D721Med (cell line): Measurements from ENCODE around the gene HDLBP.

Experiments
- DNase-seq: peaks from one replicate; pipeline ENCODE4 v3.0.0; 2011; ENCODE audit warnings: low spot score; ENCODE audit not compliant: insufficient read length
- FAIRE-seq: peaks from 2 replicates; lab custom pipeline; 2011; peaks lifted over from hg19 to GRCh38; lab: Jason Lieb, UNC
- CTCF ChIP-seq: IDR thresholded peaks from 2 replicates; pipeline ENCODE4 v1.5.1; 2012; ENCODE audit warnings: mild to moderate bottlenecking, control low read depth; ENCODE audit not compliant: insufficient read depth; ENCODE audit errors: missing control alignments

Gene HDLBP

GRCh38 chr2:241184901-241185300 is 130.6 kb downstream of the HDLBP start:
- TF ChIP-seq CTCF, result no peak
- FAIRE-seq (no peak), DNase-seq (no peak)

- no peak for DNase-seq
- no peak for TF ChIP-seq CTCF
- no peak for FAIRE-seq
Measured at GRCh38 chr2:241183221-241183620, 132.3 kb downstream of the HDLBP start.

GRCh38 chr2:241182531-241183133 is 132.8 kb downstream of the HDLBP start:
- DNase-seq (no peak), FAIRE-seq (no peak)
- no peak for TF ChIP-seq CTCF

- FAIRE-seq, result no peak
- TF ChIP-seq CTCF, result no peak
- DNase-seq, result no peak
Measured at GRCh38 chr2:241182126-241182525, 133.3 kb downstream of the HDLBP start.

GRCh38 chr2:241180495-241180894 is 135.0 kb downstream of the HDLBP start:
- no peak for FAIRE-seq
- no peak for TF ChIP-seq CTCF
- no peak for DNase-seq

GRCh38 chr2:241179899-241180298 is 135.6 kb downstream of the HDLBP start:
- DNase-seq (no peak), FAIRE-seq (no peak)
- TF ChIP-seq CTCF, result no peak

- DNase-seq (no peak), FAIRE-seq (no peak)
- TF ChIP-seq CTCF, result no peak
Measured at GRCh38 chr2:241178961-241179360, 136.5 kb downstream of the HDLBP start.
